GM12892 (cell line): ENCODE measurements around the gene MTHFD1L.

ENCODE experiments used
- POLR2A ChIP-seq: IDR thresholded peaks from 2 replicates; pipeline ENCODE4 v1.6.1; 2011; ENCODE audit warnings: low read depth, low read length, control low read depth
- TAF1 ChIP-seq: IDR thresholded peaks from 2 replicates; pipeline ENCODE4 v1.6.1; 2011; ENCODE audit warnings: low read depth, mild to moderate bottlenecking, control low read depth, low read length, borderline replicate concordance

DNA sequence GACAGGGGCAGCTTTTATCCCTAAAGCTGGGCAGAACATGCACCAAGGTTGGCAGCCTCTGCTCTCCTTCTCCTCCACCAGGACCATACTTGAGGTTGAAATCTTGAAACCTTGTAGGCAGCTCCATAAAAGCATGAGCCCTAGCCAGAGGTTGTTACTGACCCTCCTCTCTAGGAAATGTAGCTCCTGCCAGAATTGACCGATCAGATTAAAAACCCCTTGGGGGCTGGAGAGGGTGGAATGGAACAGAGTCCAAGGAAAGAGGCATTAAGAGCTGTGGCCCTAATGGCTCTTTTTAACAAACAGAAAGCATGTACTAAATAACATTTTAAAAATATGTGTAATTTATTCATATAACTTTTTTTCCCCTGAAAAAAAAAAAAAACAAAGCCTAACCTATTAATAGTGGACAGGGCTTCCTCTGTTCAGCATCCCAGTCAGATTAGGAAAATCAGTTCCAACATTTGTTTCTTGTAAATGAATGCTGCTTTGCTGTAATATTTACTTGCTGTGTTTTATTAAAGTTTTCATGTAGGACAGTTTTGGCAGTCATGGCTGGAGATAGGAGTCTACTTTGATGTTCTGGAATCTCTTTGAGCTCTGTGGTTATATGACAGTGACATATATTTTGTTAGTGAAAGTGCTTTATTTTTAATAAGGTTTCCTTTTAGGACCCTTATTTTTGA, 41.3 kb downstream of the MTHFD1L start:
- TF ChIP-seq POLR2A (no peak), TAF1 (no peak)
